Vagina (tissue), 2 donors: ENCODE data around the gene PIP4K2C. TPM values are rescaled to one million over a fixed set of nuclear protein-coding genes. Genes with fewer than 3 reads are reported as not detected.
A peak's percentile ranks its signal among the peaks of the same experiment; 100 is the strongest.

Source experiments
- DNase-seq, 2 donors: peaks; one replicate each; pipeline ENCODE4 v3.0.0-alpha.2; 2017; ENCODE audit errors: extremely low spot score in 2 of 2
- H3K27ac ChIP-seq: fragments of 200-600 bp; sonication (generic); one replicate; pipeline ENCODE4 v1.5.1; 2019
- H3K27me3 ChIP-seq: fragments of 200-600 bp; sonication (generic); one replicate; pipeline ENCODE4 v1.5.1; 2019
- H3K36me3 ChIP-seq, 2 donors: fragments of 200-600 bp; sonication (generic); one replicate each; pipeline ENCODE4 v1.5.1; 2017 to 2019
- H3K4me1 ChIP-seq: fragments of 200-600 bp; sonication (generic); one replicate; pipeline ENCODE4 v1.5.1; 2019
- H3K4me3 ChIP-seq, 2 donors: fragments of 200-600 bp; sonication (generic); 1 replicate in 1 of 2; 2 replicates in 1 of 2; pipeline ENCODE4 v1.5.1; 2016 to 2019
- H3K9me3 ChIP-seq: fragments of 200-600 bp; sonication (generic); one replicate; pipeline ENCODE4 v1.5.1; 2019
- CTCF ChIP-seq, 3 experiments: fragments of 450-650 bp in 2 of 3; fragments of 200-600 bp in 1 of 3; sonication (generic) in 1 of 3; IDR thresholded peaks; one replicate each; pipeline ENCODE4 v1.5.1; 2017 to 2019; ENCODE audit warnings: antibody characterized with exemption in 3 of 3, mild to moderate bottlenecking in 2 of 3, moderate library complexity in 2 of 3
- POLR2A ChIP-seq, 2 donors: fragments of 450-650 bp; IDR thresholded peaks; one replicate each; pipeline ENCODE4 v1.6.1; 2017; ENCODE audit warnings: antibody characterized with exemption in 2 of 2, mild to moderate bottlenecking in 2 of 2, moderate library complexity in 2 of 2
- POLR2AphosphoS5 ChIP-seq, 2 donors: sonication (generic); formaldehyde crosslinking; IDR thresholded peaks; one replicate each; pipeline ENCODE4 v1.9.0; 2017; ENCODE audit warnings: antibody characterized with exemption in 2 of 2, mild to moderate bottlenecking in 2 of 2, low read depth in 1 of 2; ENCODE audit not compliant: insufficient read depth in 1 of 2
- intact Hi-C: fragments of 100-400 bp; cut with DNase I; formaldehyde crosslinking; loops from one replicate; pipeline ENCODE4 v1.15.1; 2023
- total RNA-seq: library from RNA; depleted of rRNA; stranded (reverse); fragments of >200 nt; gene quantifications from one replicate; pipeline ENCODE4 v1.2.3, GENCODE V29; 2016

The PIP4K2C gene
- total RNA-seq, 1 donor from 2014 or later = 16.7 TPM

DNA sequence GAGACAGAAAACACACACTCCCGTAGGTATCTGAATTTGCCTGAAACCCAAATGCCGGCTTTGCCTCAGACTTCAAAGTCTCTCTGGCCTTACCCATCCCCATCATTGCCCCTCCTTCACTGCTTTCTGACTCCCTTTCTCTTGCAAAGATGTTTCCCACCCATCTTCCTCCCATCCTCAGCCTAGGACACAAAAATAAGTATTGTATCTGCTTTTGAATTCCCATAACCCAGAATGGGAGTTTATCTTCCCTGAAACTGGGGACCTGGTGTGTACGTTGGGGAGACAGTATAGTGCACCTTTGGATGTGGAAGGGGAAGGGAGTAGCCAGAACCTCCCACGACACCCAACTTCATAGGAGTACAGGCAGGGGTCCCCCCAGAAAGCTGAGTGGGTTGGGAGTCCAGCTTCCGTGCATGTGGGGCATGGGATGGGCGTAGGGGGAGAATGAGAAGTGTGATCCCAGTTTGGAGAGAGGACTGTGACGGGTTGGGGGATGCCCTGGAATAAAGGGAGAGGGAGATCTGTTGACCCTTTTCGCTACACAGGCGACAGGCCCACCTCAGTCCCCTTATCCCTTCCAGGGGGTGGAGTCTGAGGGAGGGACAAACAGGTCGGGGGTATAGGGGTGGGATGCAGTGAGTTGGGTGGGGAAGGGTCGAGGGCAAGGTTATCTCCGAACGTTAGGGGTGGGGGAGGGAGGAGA, 41.6 kb upstream of the PIP4K2C start:
- TF ChIP-seq POLR2A (IDR thresholded peaks at IDR 0.05) (no peak), CTCF (IDR thresholded peaks at IDR 0.05) (no peak), POLR2AphosphoS5 (IDR thresholded peaks at IDR 0.05; ENCODE audit: insufficient read depth in 1 of 2, low read depth in 1 of 2) (no peak)
- no peaks in the 10 kb centered on the region for H3K9me3 ChIP-seq
- H3K4me3 ChIP-seq = peak overlapping the region; percentile 43 to 47
- H3K27me3 ChIP-seq = no peaks in the 10 kb centered on the region
- no peak for DNase-seq
- no peaks in the 10 kb centered on the region for H3K36me3 ChIP-seq
- H3K4me1 ChIP-seq = peaks cover 34% of the 10 kb centered on the region
- intact Hi-C loops = no loop called here
- H3K27ac ChIP-seq = no peak overlapping the region

DNA sequence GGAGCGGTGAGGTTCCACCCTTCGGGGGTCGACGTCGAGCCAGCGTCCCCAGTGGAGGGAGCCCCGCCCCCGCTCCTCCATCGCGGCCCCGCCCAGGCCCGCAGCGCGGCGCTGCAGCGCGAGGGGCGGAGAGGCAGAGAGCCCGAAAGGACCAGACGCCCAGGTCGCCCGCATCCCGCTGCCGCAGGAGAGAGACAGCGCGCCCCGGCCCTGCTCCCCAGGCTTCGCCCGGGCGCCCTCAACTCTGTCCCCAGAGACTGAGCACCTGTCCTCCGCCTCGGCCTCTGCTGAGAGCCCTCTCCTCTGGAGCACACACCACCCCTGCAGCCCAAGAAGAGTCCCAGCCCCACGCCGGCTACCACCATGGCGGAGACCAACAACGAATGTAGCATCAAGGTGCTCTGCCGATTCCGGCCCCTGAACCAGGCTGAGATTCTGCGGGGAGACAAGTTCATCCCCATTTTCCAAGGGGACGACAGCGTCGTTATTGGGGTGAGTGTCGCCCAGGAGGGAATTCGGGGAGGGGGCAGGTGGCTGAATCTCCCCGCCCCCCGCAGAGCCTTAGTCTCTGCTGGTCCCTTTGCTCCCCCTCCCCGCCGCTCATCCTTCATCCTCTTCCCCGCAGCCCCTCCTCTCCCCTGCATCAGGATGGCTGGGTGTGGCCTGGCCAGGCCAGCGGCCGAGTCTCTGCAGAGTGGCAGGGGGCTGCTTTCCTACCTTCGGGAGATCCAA, 40.9 kb upstream of the PIP4K2C start, which contains the start of gene KIF5A:
TSS of gene KIF5A (plus strand) at position 136 of the 732 bp plus-strand sequence. CDS start at position 364, 228 bp downstream.
- DNase-seq = no peak
- intact Hi-C loops = no loop called here
- peaks cover 27% of the 10 kb centered on the region for H3K4me1 ChIP-seq
- H3K36me3 ChIP-seq = no peaks in the 10 kb centered on the region
- TF ChIP-seq POLR2AphosphoS5 (IDR thresholded peaks at IDR 0.05; ENCODE audit: insufficient read depth in 1 of 2, low read depth in 1 of 2) = peak in 1 of 2 donors; percentile 22
- TF ChIP-seq CTCF (IDR thresholded peaks at IDR 0.05) = no peak
- H3K27ac ChIP-seq = no peak within 1 kb of the TSS
- no peaks in the 10 kb centered on the region for H3K27me3 ChIP-seq
- peak within 1 kb of the TSS; percentile 43 to 47 for H3K4me3 ChIP-seq
- no peaks in the 10 kb centered on the region for H3K9me3 ChIP-seq

- Histone ChIP-seq H3K4me3 (peak overlapping the region; percentile 43 to 47), H3K27me3 (no peaks in the 10 kb centered on the region), H3K36me3 (no peaks in the 10 kb centered on the region), H3K27ac (no peak overlapping the region), H3K9me3 (no peaks in the 10 kb centered on the region), H3K4me1 (peaks cover 18% of the 10 kb centered on the region)
- DNase-seq = no peak
- TF ChIP-seq POLR2AphosphoS5 (IDR thresholded peaks at IDR 0.05; ENCODE audit: insufficient read depth in 1 of 2, low read depth in 1 of 2) = no peak
- TF ChIP-seq CTCF (IDR thresholded peaks at IDR 0.05) = no peak
- TF ChIP-seq POLR2A (IDR thresholded peaks at IDR 0.05) = no peak
- intact Hi-C loops = no loop called here
Measured at GRCh38 chr12:57550641-57551549, 40.1 kb upstream of the PIP4K2C start.

DNA sequence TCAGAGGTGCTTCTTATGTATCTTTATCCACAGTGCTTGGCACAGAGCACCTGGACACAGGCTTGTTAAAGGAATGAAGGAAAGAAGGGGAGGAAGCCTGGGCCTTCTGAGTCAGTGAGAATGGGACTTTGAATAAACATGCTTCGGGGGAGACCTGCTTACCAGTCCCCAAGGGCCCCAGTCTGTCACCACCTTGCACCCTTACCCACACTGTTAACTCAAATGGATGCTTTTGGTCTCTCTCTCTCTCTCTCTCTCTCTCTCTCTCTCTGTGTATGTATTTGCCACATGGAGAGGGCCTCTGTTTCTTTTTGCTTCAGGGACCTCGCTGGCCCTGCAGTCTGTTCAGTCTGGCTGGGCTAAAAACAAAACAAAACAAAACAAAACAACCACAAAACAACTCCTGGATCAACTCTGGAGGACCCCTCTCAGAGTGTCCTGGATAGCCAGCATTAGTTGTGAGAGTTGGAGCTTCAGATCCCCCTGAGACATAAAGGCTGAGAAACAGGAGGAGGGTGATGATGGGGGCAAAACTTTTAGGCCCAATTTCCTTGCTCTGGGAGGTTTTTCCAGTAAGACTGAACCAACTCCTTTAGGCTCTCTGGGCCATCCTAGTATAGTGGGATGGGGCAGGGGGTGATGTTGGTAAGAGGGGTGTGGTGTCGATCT, 39.2 kb upstream of the PIP4K2C start:
- H3K36me3 ChIP-seq = no peaks in the 10 kb centered on the region
- TF ChIP-seq POLR2AphosphoS5 (IDR thresholded peaks at IDR 0.05; ENCODE audit: insufficient read depth in 1 of 2, low read depth in 1 of 2) (no peak), POLR2A (IDR thresholded peaks at IDR 0.05) (no peak), CTCF (IDR thresholded peaks at IDR 0.05) (no peak)

More for the DNA sequence above, 39.2 kb upstream of the PIP4K2C start:
- Histone ChIP-seq H3K27ac (no peak overlapping the region), H3K4me3 (no peak overlapping the region), H3K4me1 (peaks cover 13% of the 10 kb centered on the region), H3K9me3 (no peaks in the 10 kb centered on the region), H3K27me3 (no peaks in the 10 kb centered on the region)
- intact Hi-C loops = no loop called here
- no peak for DNase-seq
